GM23338 (cell line): ENCODE data around the gene ERRFI1. TPM values are rescaled to one million over a fixed set of nuclear protein-coding genes. Genes with fewer than 3 reads are reported as not detected.

Experiments
- ATAC-seq: fragments of 200-7000 bp; cut with Tn5 transposase; 3 replicates; pipeline ENCODE4 v1.9.1; 2020
- DNase-seq: peaks from one replicate; pipeline ENCODE4 v3.0.0-alpha.2; 2015; ENCODE audit warnings: low spot score
- H2AFZ ChIP-seq: fragments of 200-600 bp; sonication (generic); 2 replicates; pipeline ENCODE4 v1.8.0; 2016; ENCODE audit warnings: antibody characterized with exemption, mild to moderate bottlenecking, moderate library complexity
- H3F3A ChIP-seq: fragments of 200-600 bp; sonication (generic); replicated peaks from 2 replicates; pipeline ENCODE4 v1.8.0; 2017; ENCODE audit warnings: antibody characterized with exemption, mixed run types, low read depth
- H3K27ac ChIP-seq: fragments of 200-600 bp; sonication (generic); 2 replicates; pipeline ENCODE4 v1.6.1; 2016; ENCODE audit warnings: low read depth
- H3K27me3 ChIP-seq: fragments of 200-600 bp; sonication (generic); 2 replicates; pipeline ENCODE4 v1.8.0; 2016; ENCODE audit warnings: mild to moderate bottlenecking, mixed run types, moderate library complexity; ENCODE audit not compliant: insufficient read depth
- H3K36me3 ChIP-seq: fragments of 200-600 bp; sonication (generic); 2 replicates; pipeline ENCODE4 v1.8.0; 2016; ENCODE audit warnings: mild to moderate bottlenecking; ENCODE audit not compliant: insufficient read depth
- H3K4me1 ChIP-seq: fragments of 200-600 bp; sonication (generic); 2 replicates; pipeline ENCODE4 v1.8.0; 2016; ENCODE audit warnings: mild to moderate bottlenecking, moderate library complexity; ENCODE audit not compliant: insufficient read depth
- H3K4me2 ChIP-seq: fragments of 200-600 bp; sonication (generic); 2 replicates; pipeline ENCODE4 v1.7.1; 2017; ENCODE audit warnings: mixed run types
- H3K4me3 ChIP-seq: fragments of 200-600 bp; sonication (generic); 2 replicates; pipeline ENCODE4 v1.6.1; 2016; ENCODE audit warnings: mixed run types
- H3K79me2 ChIP-seq: fragments of 200-600 bp; sonication (generic); replicated peaks from 2 replicates; pipeline ENCODE4 v1.8.0; 2017; ENCODE audit warnings: mild to moderate bottlenecking; ENCODE audit not compliant: insufficient read depth
- H3K9me2 ChIP-seq: fragments of 200-600 bp; sonication (generic); 2 replicates; pipeline ENCODE4 v1.8.0; 2017; ENCODE audit not compliant: insufficient read depth
- H4K20me1 ChIP-seq: fragments of 200-600 bp; sonication (generic); replicated peaks from 2 replicates; pipeline ENCODE4 v1.8.0; 2017; ENCODE audit warnings: mild to moderate bottlenecking; ENCODE audit not compliant: insufficient read depth
- H3K27ac Mint-ChIP-seq: 2 replicates; pipeline ENCODE4 v1.8.0; 2020; ENCODE audit warnings: inconsistent platforms, mild to moderate bottlenecking, moderate library complexity, mixed read lengths
- H3K27me3 Mint-ChIP-seq: 3 replicates; pipeline ENCODE4 v1.8.0; 2022; ENCODE audit warnings: low read depth, mild to moderate bottlenecking, moderate library complexity, mixed read lengths, inconsistent platforms; ENCODE audit not compliant: insufficient read depth, poor library complexity
- H3K36me3 Mint-ChIP-seq: 3 replicates; pipeline ENCODE4 v1.8.0; 2021; ENCODE audit warnings: low read depth, mild to moderate bottlenecking, inconsistent platforms, moderate library complexity, mixed read lengths
- H3K4me1 Mint-ChIP-seq: 3 replicates; pipeline ENCODE4 v1.8.0; 2020; ENCODE audit warnings: mild to moderate bottlenecking, inconsistent platforms, mixed read lengths
- H3K4me3 Mint-ChIP-seq: 3 replicates; pipeline ENCODE4 v1.8.0; 2021; ENCODE audit warnings: moderate library complexity, mild to moderate bottlenecking, inconsistent platforms, mixed read lengths
- H3K9me3 Mint-ChIP-seq: 3 replicates; pipeline ENCODE4 v1.8.0; 2020; ENCODE audit warnings: moderate library complexity, mild to moderate bottlenecking, inconsistent platforms, mixed read lengths
- CREB1 ChIP-seq: fragments of 250-450 bp; sonication (Bioruptor Pico); IDR thresholded peaks from 2 replicates; pipeline ENCODE4 v1.5.0; 2020; ENCODE audit warnings: low read depth, mild to moderate bottlenecking, moderate library complexity
- CTCF ChIP-seq, 2 experiments: fragments of 200-600 bp in 1 of 2; sonication (generic) in 1 of 2; conservative IDR thresholded peaks; 2 replicates each; pipeline versions ENCODE4 v1.5.1 to v1.6.1; 2016 to 2017; ENCODE audit warnings: antibody characterized with exemption in 2 of 2, low read depth in 2 of 2, mild to moderate bottlenecking in 2 of 2, moderate library complexity in 1 of 2
- ETS1 ChIP-seq: IDR thresholded peaks from 2 replicates; pipeline ENCODE4 v1.6.1; 2016; ENCODE audit warnings: antibody characterized with exemption
- EZH2 ChIP-seq: fragments of 200-600 bp; sonication (generic); IDR thresholded peaks from one replicate; pipeline ENCODE4 v1.8.0; 2017; ENCODE audit warnings: antibody characterized with exemption, mild to moderate bottlenecking, low read depth; ENCODE audit not compliant: unreplicated experiment
- EZH2phosphoT487 ChIP-seq: fragments of 200-600 bp; sonication (generic); IDR thresholded peaks from one replicate; pipeline ENCODE4 v1.8.1; 2018; ENCODE audit warnings: antibody characterized with exemption; ENCODE audit not compliant: unreplicated experiment
- JUNB ChIP-seq: IDR thresholded peaks from one replicate; pipeline ENCODE4 v1.6.1; 2016; ENCODE audit warnings: antibody characterized with exemption; ENCODE audit not compliant: unreplicated experiment
- NANOG ChIP-seq: IDR thresholded peaks from 2 replicates; pipeline ENCODE4 v1.6.1; 2016; ENCODE audit warnings: antibody characterized with exemption, borderline replicate concordance
- POLR2AphosphoS5 ChIP-seq: IDR thresholded peaks from 2 replicates; pipeline ENCODE4 v1.6.1; 2016; ENCODE audit warnings: antibody characterized with exemption, low read depth
- REST ChIP-seq: IDR thresholded peaks from one replicate; pipeline ENCODE4 v1.6.1; 2018; ENCODE audit warnings: antibody characterized with exemption; ENCODE audit not compliant: unreplicated experiment
- STAT1 ChIP-seq: IDR thresholded peaks from one replicate; pipeline ENCODE4 v1.6.1; 2016; ENCODE audit warnings: antibody characterized with exemption; ENCODE audit not compliant: unreplicated experiment
- ZNF114 ChIP-seq: fragments of 250-450 bp; sonication (Bioruptor Pico); IDR thresholded peaks from 2 replicates; pipeline ENCODE4 v1.5.0; 2020; ENCODE audit warnings: mild to moderate bottlenecking, moderate library complexity
- ZNF331 ChIP-seq: fragments of 250-450 bp; sonication (Bioruptor Pico); IDR thresholded peaks from 2 replicates; pipeline ENCODE4 v1.5.0; 2020; ENCODE audit warnings: low read depth, mild to moderate bottlenecking, moderate library complexity
- ZNF462 ChIP-seq: fragments of 250-450 bp; sonication (Bioruptor Pico); IDR thresholded peaks from 2 replicates; pipeline ENCODE4 v1.5.0; 2020; ENCODE audit warnings: mild to moderate bottlenecking, moderate library complexity
- polyA plus RNA-seq: library from polyadenylated mRNA; unstranded; fragments of >200 nt; fragmentation: Nextera tagmentation; extraction: Ambion mirVana; gene quantifications from 2 replicates; pipeline ENCODE4 v1.2.1, GENCODE V29; 2016
- total RNA-seq: library from RNA; depleted of rRNA; stranded (reverse); fragments of >200 nt; shearing (Covaris generic); gene quantifications from 2 replicates; pipeline ENCODE4 v1.2.3, GENCODE V29; 2014

ERRFI1 gene
- total and polyA plus RNA-seq, 2 experiments from 2014 or later = 22.9 to 59.8 TPM

GRCh38 chr1:7967651-7968050 is 58.5 kb downstream of the ERRFI1 start:
- Histone ChIP-seq H3F3A (no peaks in the 10 kb centered on the region), H3K27ac (0 out of 2 replicates have a peak overlapping the region, but pooled peaks have one; percentile 5), H3K4me3 (no peak overlapping the region), H4K20me1 (peaks cover 27% of the 10 kb centered on the region), H2AFZ (no peak overlapping the region), H3K9me2 (no peaks in the 10 kb centered on the region), H3K4me1 (no peaks in the 10 kb centered on the region; the same call in 1 of the 2 replicates), H3K4me2 (no peak overlapping the region), H3K36me3 (peaks cover 78% of the 10 kb centered on the region), H3K79me2 (peaks cover 72% of the 10 kb centered on the region), H3K27me3 (no peaks in the 10 kb centered on the region)
- no peak for ATAC-seq
- peaks cover 87% of the 10 kb centered on the region for H3K36me3 Mint-ChIP-seq
- no peaks in the 10 kb centered on the region; the same call in 2 of the 3 replicates for H3K9me3 Mint-ChIP-seq
- no peak overlapping the region for H3K4me3 Mint-ChIP-seq
- peaks cover 2% of the 10 kb centered on the region; the same call in 1 of the 3 replicates for H3K4me1 Mint-ChIP-seq
- no peak for DNase-seq
- H3K27me3 Mint-ChIP-seq = peaks cover 6% of the 10 kb centered on the region
- TF ChIP-seq STAT1 (no peak), POLR2AphosphoS5 (no peak), ZNF331 (CRISPR knock-in tag) (no peak), CREB1 (CRISPR knock-in tag) (no peak), NANOG (no peak), EZH2 (no peak), ZNF462 (no peak), ETS1 (no peak), EZH2phosphoT487 (no peak), JUNB (no peak), CTCF (conservative IDR thresholded peaks at IDR 0.05; ENCODE audit: low read depth in 2 of 2) (no peak), REST (no peak), ZNF114 (no peak)
- H3K27ac Mint-ChIP-seq = no peak overlapping the region
